Measurements from ENCODE around the gene RIPOR3. TPM values are rescaled to one million over a fixed set of nuclear protein-coding genes. Genes with fewer than 3 reads are reported as not detected.

The RIPOR3 gene
- total and polyA plus RNA-seq, 2 experiments from 2014 or later = 3.0 to 4.8 TPM

DNA sequence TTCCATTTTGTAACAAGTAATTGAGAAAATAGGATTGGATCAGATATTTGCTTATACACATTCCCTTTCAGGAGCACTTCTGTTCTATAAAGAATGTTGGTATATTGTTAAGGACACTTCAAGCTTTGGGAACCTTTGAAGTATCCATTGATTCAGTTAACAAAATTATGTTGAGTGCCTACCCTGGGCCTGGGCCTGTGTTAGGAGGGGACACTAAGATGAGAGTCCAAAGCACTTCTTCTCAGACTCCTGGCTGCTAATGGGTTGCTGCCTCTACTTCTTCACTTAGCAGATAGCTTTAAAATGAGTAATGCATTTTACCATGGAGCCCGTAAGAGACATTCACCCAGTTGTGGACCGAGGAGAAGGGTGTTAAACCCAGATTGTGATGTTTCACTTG, 140.8 kb downstream of the RIPOR3 start:
- H3K27me3 ChIP-seq = no peaks in the 10 kb centered on the region
- TF ChIP-seq, protein P1, sequence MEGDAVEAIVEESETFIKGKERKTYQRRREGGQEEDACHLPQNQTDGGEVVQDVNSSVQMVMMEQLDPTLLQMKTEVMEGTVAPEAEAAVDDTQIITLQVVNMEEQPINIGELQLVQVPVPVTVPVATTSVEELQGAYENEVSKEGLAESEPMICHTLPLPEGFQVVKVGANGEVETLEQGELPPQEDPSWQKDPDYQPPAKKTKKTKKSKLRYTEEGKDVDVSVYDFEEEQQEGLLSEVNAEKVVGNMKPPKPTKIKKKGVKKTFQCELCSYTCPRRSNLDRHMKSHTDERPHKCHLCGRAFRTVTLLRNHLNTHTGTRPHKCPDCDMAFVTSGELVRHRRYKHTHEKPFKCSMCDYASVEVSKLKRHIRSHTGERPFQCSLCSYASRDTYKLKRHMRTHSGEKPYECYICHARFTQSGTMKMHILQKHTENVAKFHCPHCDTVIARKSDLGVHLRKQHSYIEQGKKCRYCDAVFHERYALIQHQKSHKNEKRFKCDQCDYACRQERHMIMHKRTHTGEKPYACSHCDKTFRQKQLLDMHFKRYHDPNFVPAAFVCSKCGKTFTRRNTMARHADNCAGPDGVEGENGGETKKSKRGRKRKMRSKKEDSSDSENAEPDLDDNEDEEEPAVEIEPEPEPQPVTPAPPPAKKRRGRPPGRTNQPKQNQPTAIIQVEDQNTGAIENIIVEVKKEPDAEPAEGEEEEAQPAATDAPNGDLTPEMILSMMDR (IDR thresholded peaks at IDR 0.05; ENCODE audit: low read depth, low read length) = no peak
- no peak overlapping the region for H3K27ac ChIP-seq
- H3K9me3 ChIP-seq (ENCODE audit: low read depth) = no peaks in the 10 kb centered on the region
- DNase-seq (ENCODE audit: low read depth in 1 of 2, low spot score in 1 of 2) = no peak
- H3K4me1 ChIP-seq (ENCODE audit: low read depth) = peaks cover 5% of the 10 kb centered on the region
- no peak overlapping the region for H3K4me3 ChIP-seq
- H3K36me3 ChIP-seq = no peaks in the 10 kb centered on the region

DNA sequence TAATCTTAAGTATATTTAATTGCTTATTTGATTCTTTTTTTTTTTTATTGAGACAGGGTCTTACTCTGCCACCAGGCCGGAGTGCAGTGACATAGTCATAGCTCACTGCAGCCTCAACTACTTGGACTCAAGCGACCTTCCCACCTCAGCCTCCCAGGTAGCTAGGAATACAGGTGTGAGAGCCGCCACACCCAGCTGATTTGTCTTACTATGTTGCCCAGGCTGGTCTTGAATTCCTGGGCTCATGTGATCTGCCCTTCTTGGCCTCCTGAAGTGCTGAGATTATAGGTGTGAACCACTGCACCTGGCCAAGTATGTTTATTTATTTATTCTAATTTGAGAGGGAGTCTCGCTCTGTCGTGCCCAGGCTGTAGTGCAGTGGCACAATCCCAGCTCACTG, 142.9 kb downstream of the RIPOR3 start:
- Histone ChIP-seq H3K27me3 (no peaks in the 10 kb centered on the region), H3K36me3 (no peaks in the 10 kb centered on the region), H3K4me1 (ENCODE audit: low read depth) (peaks cover 5% of the 10 kb centered on the region), H3K4me3 (no peak overlapping the region), H3K27ac (no peak overlapping the region), H3K9me3 (ENCODE audit: low read depth) (no peaks in the 10 kb centered on the region)
- TF ChIP-seq, protein P1 (IDR thresholded peaks at IDR 0.05; ENCODE audit: low read depth, low read length) = no peak
- no peak for DNase-seq (ENCODE audit: low read depth in 1 of 2, low spot score in 1 of 2)

DNA sequence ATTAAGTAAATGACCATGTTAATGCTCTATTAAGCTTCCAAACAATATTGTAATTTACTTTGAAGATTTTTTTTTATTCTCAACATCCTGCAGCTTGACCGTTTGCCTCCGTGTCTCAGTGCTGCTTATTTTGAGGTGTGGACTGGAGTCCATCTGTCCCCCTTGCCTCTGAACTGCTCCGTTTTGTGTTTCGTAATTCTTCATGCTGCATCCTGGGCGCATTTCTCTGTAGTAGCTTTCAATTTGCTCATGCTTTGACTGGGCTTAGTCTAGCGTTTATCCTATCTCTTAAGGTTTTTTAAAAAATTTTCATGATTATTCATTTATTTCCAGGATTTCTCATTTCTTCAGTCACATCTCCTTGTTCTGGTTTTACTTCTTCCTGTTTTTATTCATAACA, 143.4 kb downstream of the RIPOR3 start:
- no peak for DNase-seq (ENCODE audit: low read depth in 1 of 2, low spot score in 1 of 2)
- Histone ChIP-seq H3K27me3 (no peaks in the 10 kb centered on the region), H3K36me3 (no peaks in the 10 kb centered on the region), H3K27ac (no peak overlapping the region), H3K4me1 (ENCODE audit: low read depth) (peaks cover 5% of the 10 kb centered on the region), H3K4me3 (no peak overlapping the region), H3K9me3 (ENCODE audit: low read depth) (no peaks in the 10 kb centered on the region)
- TF ChIP-seq, protein P1 (IDR thresholded peaks at IDR 0.05; ENCODE audit: low read depth, low read length) = no peak

DNA sequence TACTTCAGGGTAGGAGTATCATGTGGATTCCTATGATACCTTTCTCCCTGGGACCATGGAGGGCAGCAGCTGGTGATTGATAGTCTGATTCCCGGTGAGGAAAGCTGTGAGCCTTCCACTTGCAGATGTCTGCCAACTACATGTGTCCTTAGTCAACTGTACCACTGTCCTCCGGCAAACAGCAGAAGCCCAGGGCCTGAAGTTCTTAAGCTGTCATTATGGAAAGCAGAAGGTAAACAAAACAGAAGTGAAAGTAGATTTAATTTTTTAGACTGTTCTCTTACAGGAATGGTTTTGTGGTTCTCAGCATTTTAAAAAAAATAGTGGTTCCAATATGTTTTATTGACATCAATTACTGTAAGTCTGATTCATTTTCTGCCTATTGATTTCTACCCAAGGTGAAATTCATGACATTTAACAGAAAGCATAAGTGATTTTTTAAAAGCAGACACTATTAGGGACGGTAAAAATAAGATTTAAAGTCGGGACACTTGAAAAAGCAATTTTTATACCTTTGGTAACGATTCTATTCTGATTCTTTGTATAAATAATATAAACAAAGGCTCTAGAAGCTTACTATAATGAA, 144.5 kb downstream of the RIPOR3 start:
- TF ChIP-seq, protein P1 (IDR thresholded peaks at IDR 0.05; ENCODE audit: low read depth, low read length) = no peak
- Histone ChIP-seq H3K9me3 (ENCODE audit: low read depth) (no peaks in the 10 kb centered on the region), H3K27me3 (no peaks in the 10 kb centered on the region), H3K36me3 (no peaks in the 10 kb centered on the region), H3K4me3 (no peak overlapping the region), H3K4me1 (ENCODE audit: low read depth) (peaks cover 5% of the 10 kb centered on the region), H3K27ac (no peak overlapping the region)
- DNase-seq (ENCODE audit: low read depth in 1 of 2, low spot score in 1 of 2) = no peak

DNA sequence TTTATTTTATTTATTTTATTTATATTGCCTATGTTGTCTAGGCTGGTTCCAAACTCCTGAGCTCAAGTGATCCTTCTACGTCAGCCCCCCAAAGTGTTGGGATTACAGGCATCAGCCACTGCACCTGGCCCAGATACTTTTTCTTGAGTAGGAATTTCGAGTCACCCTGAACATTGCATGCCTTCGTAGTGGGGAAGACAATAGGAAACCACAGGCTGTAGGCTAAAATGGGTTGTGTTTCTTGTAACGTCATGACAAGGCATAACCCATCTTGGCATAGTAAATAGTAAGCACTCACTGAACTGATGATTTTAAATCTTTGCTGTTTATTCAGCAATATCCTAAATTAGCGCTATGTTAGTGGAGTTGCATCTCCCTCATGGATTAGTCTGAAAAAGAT, 146.2 kb downstream of the RIPOR3 start:
- no peak for DNase-seq (ENCODE audit: low read depth in 1 of 2, low spot score in 1 of 2)
- H3K36me3 ChIP-seq = no peaks in the 10 kb centered on the region
- H3K4me1 ChIP-seq (ENCODE audit: low read depth) = peaks cover 14% of the 10 kb centered on the region
- no peaks in the 10 kb centered on the region for H3K9me3 ChIP-seq (ENCODE audit: low read depth)
- no peak overlapping the region for H3K27ac ChIP-seq
- H3K27me3 ChIP-seq = no peaks in the 10 kb centered on the region
- TF ChIP-seq, protein P1 (IDR thresholded peaks at IDR 0.05; ENCODE audit: low read depth, low read length) = no peak
- no peak overlapping the region for H3K4me3 ChIP-seq

Data from cardiac muscle cell (in vitro differentiated cells and primary cell).